IPS-18c (cell line): ENCODE data around the gene SCD.
"Not testable (repeated sequence)": the region's sequence is repeated elsewhere in the genome, so short reads cannot be mapped to it uniquely, and the experiment has no call there.

Experiments
- H3K4me3 ChIP-seq: 2 replicates; pipeline ENCODE4 v1.7.0; 2013; ENCODE audit warnings: low read depth, mild to moderate bottlenecking, low read length, moderate library complexity; ENCODE audit not compliant: insufficient read depth
- H3K9me3 ChIP-seq: one replicate; pipeline ENCODE4 v1.6.1; 2013; ENCODE audit warnings: mild to moderate bottlenecking, low read length, moderate library complexity; ENCODE audit not compliant: control insufficient read depth, insufficient read depth

Gene SCD

DNA sequence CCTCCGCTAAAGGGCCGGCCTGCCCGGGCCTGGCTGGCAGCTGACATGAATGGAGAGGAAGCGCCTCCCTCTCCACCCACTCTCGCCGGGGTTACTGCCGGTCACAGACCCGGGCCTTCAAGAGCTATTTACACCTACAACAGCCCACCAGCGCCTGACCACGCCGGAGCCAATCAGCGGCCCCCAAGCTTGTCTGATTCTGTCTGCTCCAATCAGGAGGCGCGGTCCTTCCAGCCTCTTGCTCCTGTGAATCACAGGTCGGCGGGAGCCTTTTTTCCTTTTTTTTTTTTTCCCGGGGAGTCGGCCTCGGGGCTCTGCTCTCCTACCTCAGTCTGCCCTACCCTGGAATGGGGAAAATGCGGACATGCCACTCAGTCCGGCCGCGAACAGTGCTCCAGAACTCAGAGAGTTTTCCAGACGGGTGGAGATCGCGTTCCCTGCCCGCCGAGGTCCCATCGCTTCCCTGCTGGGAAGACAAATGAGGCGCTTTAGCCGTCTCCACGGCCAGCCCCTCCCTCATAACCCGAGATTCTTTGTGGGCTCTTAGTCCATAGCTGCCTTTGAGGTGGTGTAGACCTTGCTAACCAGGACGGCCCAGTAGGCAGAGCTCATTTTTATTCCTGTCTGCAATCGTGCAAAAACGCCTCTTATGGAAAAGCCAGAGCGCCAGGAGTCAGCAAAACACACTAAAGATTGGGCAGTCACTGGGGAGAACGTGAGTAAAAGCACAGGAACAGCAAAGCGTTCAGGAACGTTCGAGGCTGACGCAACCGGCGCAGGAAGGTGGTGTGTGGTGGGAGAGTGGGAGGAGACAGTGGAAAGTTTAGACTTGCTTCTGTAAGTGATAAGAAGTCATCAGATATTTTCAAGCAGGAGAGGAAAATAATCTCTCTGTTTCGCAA lies 26.5 kb downstream of the SCD start:
- Histone ChIP-seq H3K9me3 (no peaks in the 10 kb centered on the region), H3K4me3 (peak overlapping the region; percentile 69)

DNA sequence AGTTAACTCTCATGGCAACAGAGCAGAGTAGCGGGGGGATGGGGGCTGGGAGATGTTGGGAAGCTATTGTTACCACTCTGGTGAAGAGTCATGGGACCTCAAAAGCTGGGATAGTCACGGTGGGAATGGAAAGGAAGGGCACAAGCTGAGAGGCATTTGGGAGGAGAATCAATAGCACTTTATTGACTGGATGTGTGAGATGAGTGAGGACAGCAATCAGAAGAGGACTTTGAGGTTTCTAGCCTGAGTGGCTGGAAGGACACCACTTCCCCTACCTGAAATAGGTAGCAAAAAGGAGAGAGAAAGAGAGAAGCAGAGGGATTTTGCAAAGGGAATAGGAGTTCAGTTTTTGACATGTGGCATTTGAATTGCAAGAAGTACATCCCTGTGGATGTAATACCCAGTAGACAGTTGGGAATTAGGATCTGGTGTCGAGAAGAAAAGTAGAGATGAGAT lies 27.2 kb downstream of the SCD start:
- Histone ChIP-seq H3K4me3 (peak overlapping the region; percentile 69), H3K9me3 (no peaks in the 10 kb centered on the region)

DNA sequence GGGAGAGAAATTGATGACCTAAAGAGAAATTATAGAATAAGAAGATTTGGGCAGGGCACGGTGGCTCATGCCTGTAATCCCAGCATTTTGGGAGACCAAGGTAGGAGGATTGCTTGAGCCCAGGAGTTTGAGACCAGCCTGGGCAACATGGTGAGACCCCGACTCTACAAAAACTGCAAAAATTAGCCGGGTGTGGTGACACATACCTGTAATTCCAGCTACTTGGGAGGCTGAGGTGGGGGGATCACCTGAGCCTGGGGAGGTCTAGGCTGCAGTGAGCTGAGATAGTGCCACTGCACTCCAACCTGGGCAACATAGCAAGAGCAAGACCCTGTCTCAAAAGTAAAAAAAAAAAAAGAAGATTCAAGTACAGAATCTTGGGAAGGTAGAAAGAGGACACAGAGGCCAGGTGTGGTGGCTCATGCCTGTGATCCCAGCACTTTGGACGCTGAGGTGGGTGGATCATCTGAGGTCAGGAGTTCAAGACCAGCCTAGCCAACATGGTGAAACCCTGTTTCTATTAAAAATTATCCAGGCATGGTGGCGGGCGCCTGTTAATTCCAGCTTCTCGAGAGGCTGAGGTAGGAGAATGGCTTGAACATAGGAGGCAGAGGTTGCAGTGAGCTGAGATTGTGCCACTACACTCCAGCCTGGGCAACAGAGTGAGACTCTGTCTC lies 27.8 kb downstream of the SCD start:
- H3K4me3 ChIP-seq, result peak overlapping the region; percentile 69; the same call in 1 of the 2 replicates
- not testable (repeated sequence) for H3K9me3 ChIP-seq

DNA sequence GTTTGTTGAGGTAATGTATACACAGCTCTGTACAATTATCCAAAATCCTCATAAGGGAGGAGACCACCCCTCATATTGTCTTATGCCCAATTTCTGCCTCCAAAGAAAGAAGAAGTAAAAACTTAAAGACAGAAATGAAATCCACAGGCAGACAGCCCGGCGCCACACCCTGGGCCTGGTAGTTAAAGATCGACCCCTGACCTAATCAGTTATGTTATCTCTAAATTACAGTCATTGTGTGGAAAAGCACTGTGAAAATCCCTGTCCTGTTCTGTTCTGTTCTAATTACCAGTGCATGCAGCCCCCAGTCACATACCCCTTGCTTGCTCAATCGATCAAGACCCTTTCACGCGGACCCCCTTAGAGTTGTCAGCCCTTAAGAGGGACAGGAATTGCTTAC lies 29.6 kb downstream of the SCD start:
- H3K9me3 ChIP-seq, H3K4me3 ChIP-seq: not testable (repeated sequence)

DNA sequence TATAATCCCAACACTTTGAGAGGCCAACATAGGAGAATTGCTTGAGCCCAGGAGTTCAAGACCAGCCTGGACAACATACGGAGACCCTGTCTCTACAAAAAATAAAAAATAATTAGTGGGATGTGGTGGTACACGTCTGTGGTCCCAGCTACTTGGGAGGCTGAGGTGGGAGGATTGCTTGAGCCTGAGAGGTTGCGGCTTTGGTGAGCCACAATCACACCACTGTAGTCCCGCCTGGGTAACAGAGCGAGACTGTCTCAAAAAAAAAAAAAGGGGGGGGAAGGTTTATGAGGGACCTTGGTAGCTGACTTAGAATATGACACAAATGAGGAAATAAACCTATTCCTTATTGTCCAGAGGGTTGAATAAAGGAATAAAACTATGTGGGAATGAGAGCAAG lies 30.8 kb downstream of the SCD start:
- no peak overlapping the region for H3K4me3 ChIP-seq
- no peaks in the 10 kb centered on the region for H3K9me3 ChIP-seq

DNA sequence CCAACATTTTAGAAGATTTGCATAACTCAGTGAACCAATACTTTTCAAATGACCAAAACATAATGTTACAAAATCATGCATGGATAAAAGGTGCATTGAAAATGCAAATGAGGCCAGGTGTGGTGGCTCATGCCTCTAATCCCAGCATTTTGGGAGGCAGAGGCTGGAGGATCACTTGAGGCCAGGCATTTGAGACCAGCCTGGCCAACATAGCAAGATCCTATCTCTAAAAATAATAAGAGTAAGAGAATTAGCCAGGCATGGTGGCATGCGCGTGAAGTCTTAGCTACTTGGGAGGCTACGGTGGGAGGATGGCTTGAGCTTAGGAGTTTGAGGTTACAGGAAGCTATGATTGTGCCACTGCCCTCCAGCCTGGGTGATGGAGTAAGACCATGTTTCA lies 33.4 kb downstream of the SCD start:
- Histone ChIP-seq H3K9me3 (no peaks in the 10 kb centered on the region), H3K4me3 (no peak overlapping the region)

DNA sequence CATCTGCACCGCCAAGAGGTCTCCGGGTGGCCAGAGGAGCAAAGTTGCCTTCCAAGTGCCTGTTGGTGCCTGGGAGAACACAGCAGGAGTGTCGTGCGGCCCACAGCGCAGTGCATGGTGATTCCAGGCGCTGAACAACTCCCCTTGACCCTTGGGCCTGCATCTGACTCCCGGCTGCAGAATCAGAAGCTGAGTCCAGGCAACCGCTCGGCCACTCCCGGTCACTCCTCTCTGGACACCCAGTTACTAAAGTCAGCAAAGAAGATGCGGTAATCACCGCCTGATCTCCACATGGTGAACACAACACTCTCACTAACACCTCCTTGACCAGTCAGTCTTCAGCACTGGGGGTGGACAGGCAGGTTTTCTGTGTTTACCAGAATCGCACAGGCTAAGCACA lies 35.5 kb downstream of the SCD start:
- Histone ChIP-seq H3K9me3 (no peaks in the 10 kb centered on the region), H3K4me3 (no peak overlapping the region)

DNA sequence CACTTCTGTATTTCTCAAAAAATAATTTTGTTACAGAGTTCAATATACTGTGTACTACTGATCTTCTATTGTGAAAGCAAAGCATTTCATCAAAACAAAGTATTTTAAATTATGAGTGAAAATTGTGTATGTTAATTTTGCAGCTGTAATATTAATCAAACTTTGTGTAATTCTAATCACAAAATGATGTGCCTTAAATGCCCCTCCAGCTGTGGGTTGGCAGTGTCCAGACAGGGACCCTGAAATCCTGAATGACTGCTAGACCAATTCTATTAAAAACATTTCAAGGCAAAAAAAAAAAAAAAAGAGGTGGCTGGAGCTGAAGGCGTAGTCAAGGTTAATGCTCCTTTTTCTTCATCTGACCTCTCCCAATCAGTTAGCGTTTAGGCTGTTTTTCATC lies 36.2 kb downstream of the SCD start:
- H3K9me3 ChIP-seq, result no peaks in the 10 kb centered on the region
- H3K4me3 ChIP-seq, result no peak overlapping the region

DNA sequence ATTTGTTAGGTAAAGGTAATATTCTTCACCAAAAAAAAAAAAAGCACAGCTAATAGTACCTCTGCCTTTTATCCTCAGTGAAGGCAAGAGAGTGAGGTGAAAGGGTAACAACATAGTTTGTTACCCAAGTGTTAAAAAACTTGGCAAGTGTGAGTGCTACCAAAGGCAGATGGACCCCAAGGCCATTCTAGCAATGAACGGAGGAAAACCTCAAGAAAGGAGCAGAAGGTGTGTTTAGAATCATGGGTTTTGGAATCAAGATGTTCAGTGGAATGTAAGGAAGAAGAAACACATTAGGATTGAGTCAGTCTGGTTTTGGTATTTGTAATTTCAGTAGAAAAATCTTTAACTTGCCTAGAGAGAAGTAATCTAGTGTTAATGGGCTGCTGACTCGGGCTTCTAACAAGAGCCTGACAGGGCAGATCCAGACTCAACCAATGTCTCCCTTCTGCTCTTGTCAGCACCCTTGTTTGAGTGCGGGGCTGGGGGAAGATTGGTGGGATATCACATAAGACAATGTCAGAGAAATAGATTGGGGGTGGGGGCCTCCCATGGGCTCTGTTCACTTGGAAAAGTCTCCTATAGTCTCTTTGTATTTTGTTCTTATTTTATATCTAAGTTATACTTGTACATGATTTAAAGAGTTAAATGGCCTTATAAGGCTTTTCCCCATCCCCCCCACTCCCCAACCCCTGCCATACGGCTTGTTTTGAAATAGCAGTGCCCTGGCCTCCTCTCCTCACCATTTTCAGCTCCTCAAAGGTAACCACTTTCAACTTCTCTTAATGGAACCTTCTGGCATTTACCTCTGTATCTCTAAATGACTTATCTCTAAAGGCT lies 44.4 kb downstream of the SCD start:
- H3K9me3 ChIP-seq, result no peaks in the 10 kb centered on the region

DNA sequence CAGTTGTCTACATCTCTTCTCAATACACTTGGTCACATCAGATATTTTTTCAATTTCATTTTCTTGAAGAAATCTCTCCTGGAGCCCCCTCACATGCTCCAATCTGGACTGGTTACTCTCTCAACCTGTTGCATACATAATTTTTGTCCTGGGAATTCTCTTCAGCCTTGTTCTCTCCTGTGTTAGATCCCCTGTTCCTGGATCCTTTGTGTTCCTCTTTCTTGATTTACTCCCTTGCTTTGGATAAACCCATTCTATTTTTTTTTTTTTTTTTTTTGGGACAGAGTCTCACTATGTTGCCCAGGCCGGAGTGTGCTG lies 45.6 kb downstream of the SCD start:
- no peak overlapping the region for H3K4me3 ChIP-seq
- no peaks in the 10 kb centered on the region for H3K9me3 ChIP-seq

More for the DNA sequence above, 44.4 kb downstream of the SCD start:
- H3K4me3 ChIP-seq, result no peak overlapping the region

DNA sequence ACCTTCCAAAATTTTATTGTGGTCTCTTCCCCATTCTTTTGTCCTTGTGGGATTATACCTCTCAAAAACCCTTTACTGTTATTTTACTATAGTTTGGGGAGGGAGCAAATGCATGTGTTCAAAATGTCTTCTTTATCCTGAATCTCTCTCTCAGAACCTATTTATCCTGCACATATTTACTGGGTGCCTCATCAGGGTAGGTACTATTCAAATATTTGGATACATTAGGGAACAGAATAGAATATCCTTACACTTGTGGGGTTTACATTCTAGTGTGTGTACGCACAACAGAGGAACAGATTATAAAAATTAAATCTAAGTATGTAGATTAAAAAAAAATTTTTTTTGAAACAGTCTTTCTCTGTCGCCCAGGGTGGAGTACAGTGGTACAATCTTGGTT lies 48.6 kb downstream of the SCD start:
- no peak overlapping the region for H3K4me3 ChIP-seq
- no peaks in the 10 kb centered on the region for H3K9me3 ChIP-seq

DNA sequence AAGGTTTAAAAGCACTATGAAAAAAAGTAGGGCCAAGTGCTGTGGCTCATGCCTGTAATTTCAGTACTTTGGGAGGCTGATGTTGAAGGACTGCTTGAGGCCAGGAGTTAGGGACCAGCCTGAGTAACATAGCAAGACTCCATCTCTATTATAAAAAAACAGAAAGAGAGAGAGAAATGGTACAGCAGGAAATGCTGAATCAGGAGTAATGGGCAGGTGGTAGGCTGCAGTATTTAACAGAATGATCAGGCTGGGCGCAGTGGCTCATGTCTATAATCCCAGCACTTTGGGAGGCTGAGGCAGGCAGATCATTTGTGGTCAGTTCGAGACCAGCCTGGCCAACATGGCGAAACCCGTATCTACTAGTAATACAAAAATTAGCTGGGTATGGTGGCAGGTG lies 49.6 kb downstream of the SCD start:
- no peak overlapping the region for H3K4me3 ChIP-seq
- no peaks in the 10 kb centered on the region for H3K9me3 ChIP-seq

DNA sequence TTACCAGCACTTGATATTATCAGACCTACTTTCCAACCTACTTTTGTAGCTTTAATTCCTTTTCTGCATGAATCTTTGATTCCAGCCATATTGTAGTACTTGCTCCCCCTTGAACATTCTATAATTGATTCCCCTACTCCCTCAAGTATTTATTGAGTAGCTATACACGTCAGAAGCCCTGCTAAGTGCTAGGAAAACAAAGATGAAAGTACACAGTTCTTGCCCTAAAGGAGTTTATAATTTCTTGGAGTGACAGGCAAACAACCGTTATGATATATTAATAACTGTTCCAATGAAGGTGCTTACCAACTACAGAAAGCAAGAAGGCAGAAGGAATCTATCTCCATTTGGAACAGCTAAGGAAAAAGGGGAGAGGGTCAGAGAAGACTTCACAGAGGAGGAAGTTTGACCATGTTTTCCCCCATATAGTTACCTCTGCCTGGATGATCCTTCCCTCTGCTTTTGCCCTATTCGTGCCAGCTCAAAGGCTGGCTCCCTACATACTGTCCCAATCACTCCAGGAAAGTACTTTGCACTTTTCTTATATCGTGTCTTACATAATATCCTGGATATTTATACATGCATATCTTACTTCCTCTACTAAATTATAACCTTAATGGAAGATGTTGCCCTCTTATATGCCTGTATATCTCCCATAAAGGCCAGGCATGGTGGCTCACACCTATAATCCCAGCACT lies 54.7 kb downstream of the SCD start:
- H3K4me3 ChIP-seq, result no peak overlapping the region
- no peaks in the 10 kb centered on the region for H3K9me3 ChIP-seq

DNA sequence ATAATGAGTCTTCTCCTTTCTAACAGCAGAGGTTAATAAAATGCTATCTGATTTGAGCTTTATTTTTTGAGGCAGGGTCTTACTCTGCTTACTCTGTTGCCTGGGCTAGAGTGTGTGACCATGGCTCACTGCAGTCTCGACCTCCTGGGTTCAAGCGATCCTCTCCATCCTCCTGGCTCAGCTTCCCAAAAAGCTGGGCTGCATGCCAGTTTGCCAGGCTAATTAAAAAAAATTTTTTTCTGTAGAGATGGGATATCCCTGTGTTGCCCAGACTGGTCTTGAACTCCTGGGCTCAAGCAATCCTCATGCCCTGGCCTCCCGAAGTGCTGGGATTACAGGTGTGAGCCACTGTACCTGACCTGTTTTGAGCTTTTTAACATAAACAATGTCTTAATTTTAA lies 56.7 kb downstream of the SCD start:
- H3K9me3 ChIP-seq, result no peaks in the 10 kb centered on the region

DNA sequence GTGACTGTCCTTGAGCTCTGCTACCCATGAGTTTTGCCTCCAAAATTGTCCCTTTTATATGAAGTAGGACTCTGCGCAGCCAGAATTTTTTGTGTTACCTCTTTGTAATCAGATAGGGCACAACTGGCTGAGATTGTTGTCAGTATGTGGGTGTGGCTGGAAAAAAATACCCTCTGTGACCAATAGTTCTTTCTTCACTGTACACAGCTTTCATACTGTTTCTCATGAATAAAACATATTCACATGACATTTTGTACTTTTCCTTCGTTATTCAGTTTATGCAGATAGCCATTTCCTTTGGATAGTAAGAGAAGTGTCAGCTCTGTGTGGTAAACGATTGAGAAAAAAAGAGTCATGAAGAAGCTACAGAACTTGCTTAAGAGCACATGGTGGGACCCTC lies 66.1 kb downstream of the SCD start:
- Histone ChIP-seq H3K9me3 (no peaks in the 10 kb centered on the region), H3K4me3 (no peak overlapping the region)

More for the DNA sequence above, 56.7 kb downstream of the SCD start:
- no peak overlapping the region for H3K4me3 ChIP-seq
